GM19025 (cell line): Measurements from ENCODE around the gene ATXN1.

Source experiments
- ATAC-seq: cut with Tn5 transposase; IDR thresholded peaks from one replicate; pipeline ENCODE4 v1.9.1; 2021; ENCODE audit warnings: mild to moderate bottlenecking, low read depth, moderate library complexity; ENCODE audit not compliant: unreplicated experiment

Gene ATXN1

DNA sequence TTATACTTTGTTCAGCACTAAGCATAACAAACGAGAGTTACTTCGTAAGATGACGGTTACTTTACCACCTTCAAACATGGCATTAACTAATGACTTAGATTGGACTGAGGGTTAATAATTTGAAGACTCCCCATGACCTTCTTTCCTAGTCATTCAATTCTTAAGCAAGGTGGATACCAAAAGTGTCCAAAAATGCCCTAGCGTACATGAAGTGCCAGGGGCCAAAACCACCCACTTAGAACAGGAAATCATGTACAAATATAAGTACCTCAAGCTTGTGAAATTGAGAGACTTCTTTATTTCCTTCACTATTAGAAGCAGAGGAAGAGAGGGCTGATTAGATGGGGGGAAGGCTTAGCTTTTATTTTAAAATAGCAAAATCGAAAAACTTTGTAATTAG is 166.4 kb downstream of the ATXN1 start:
- no peak for ATAC-seq

DNA sequence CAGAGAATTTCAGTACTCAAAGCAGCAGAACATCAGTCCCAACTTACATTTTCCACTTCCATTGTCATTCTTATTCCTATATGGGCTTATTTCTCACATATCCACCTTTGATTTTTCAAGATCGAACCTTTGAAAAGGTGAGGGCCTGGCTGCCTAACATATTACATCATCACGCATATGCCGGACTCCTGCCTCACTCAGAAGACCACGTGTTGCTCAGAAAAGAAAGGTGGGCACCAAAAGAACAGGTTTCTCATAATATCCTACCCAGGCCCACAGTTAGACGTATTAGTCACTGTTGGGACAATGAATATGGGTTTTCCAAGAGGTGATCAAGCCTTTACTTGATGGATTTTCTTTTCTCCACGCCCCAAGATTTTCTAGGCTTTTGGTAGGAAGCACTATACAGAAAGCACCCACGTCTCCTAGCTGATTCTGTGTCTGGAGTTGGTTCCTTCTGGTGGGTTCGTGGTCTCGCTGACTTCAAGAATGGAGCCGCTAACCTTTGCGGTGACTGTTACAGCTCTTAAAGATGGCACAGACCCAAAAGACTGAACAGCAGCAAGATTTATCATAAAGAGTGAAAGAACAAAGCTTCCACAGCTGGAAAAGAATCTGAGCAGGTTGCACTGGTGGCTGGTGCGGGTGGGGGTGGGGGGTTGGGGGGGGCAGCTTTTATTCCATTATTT is 168.9 kb downstream of the ATXN1 start:
- ATAC-seq: peak; percentile 6

DNA sequence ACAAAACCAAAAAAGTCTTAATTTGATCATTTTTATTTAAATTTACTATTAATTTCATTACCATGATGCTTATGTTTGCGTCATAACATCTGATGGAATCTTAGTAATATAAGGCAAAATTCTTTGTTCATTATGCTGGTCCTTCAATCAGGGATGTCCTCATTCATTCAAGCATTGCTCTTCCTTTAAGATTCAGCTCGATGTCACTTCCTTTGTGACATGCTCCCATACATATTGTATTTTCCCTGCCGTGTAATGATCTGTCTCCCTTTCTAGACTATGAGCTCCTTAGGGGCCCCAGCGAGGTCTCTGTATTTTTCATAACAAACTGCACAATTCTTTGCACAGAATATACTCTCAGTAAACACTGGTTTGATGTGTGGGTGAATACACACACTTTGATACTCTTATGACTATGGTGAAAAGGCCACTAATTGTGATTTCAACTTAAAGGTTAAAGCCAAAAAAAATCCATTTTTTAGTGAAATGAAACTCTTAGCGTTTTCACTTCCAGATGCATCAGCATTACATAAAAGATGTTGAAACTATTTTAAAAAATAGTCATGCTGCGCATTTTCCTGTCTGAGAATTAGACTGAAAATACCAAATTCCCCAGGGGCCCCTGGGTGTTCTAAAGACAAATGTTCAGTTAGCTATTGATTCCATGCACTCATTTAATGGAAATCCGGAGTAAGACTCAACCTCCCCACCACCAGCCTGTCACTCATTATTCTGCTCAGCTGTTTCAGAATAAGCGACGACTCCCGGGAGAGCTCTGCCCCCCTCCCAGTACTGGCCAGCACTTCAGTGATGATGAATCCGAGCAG is 169.7 kb downstream of the ATXN1 start:
- peak; percentile 72 for ATAC-seq

DNA sequence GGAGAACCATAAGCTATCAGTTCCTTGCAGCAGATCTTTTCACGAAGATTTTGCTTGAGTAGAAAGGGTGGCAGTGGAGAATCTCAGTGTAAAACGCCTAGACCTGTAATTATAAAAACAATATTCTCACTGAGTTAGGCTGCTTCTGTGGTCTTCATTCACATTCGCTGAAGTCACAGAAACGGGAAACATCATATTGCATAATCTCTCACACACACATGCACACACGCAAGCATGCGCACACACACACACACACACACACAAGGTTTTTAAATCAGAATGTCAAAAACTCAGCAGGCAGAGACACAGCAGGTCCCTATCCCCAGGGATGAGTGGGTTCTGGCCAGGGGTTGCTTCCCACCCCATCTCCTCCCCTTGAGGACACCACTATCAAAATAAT is 175.5 kb downstream of the ATXN1 start:
- ATAC-seq: no peak

DNA sequence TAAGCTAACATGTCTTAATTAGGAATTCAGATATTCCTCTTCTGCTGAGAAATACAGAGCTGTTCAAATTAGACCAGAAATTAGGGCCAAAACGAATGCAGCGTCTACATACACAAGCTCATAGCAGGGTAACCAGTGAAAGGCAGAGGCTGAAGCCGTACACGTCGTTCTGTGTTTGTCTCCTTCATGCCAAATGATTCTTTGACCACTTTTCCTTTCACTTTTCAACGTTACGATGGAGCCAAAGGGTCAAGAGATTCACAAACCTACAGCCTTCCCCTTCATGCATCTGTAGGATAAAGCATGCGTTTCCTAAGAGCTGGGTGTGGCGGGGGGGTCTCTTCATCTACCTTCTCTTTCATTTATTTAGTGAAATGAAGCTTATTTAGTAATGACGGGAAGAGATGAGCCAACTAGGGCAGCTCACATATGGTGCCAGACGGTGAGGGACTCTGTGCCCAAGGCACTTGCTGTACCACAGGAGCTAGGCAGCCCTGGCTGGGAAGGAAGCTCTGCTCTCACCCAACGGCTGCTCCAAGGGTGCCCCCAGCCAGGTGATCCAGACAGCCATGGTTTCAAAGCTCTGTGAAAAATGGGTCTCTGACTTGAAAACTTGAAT is 178.0 kb downstream of the ATXN1 start:
- ATAC-seq: peak; percentile 47

DNA sequence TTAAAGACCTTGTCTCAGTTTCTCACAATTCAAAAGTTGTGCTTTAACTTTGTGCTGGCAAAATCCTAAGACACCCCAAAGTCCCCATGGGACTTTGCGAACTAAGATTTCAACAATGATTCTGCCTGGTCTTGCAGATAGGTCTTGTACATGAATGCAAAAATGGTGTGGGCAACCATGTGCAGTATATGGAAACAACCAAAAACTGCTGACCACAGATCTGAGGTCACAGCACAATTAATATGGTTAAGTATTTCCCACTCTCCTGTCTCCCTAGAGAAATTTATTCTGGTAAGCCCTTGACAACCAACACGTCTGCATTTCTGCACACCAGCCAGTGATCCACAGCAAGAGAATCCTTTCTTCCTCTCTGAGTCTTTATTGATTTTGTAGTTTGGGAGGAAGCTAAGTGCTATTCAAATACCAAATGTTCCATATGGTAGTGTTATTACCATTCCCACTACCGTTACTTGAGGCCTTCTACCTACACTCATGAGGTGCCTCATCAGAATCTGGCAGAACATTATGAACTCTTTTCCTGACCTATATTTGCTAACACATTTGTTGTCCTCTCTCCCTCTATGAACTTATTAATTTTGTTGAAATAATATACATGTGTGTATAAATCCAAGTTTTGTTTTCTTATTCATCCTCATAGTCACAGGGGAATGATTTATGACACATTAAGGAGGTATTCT is 178.7 kb downstream of the ATXN1 start:
- no peak for ATAC-seq

DNA sequence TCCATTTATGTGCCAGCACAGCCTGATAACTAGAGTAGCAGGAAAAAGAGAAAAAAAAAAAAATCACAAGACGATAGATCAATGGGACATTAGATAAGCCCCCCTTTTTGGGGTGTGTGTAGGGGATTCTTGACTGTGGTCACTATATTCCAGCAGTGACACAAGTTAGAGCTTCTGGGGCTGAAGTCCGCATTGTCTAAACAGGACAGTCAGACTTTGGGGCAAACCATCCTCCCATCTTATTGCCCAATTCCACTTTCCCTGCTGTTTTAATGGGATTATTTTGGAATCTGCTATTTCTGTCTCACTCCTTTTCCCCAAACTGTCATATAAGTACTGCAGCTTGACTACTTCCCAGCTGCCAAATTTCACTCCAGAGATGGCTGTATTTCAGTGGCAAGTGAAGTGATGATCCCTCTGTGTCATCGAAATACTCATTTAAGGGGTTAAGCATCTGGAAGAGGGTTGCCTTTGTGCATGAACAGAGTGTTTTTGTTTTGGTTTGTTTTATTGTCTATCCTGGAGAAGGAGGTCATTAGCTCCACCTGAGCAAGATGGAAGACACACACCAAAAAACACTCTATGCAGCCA is 182.5 kb downstream of the ATXN1 start:
- no peak for ATAC-seq

DNA sequence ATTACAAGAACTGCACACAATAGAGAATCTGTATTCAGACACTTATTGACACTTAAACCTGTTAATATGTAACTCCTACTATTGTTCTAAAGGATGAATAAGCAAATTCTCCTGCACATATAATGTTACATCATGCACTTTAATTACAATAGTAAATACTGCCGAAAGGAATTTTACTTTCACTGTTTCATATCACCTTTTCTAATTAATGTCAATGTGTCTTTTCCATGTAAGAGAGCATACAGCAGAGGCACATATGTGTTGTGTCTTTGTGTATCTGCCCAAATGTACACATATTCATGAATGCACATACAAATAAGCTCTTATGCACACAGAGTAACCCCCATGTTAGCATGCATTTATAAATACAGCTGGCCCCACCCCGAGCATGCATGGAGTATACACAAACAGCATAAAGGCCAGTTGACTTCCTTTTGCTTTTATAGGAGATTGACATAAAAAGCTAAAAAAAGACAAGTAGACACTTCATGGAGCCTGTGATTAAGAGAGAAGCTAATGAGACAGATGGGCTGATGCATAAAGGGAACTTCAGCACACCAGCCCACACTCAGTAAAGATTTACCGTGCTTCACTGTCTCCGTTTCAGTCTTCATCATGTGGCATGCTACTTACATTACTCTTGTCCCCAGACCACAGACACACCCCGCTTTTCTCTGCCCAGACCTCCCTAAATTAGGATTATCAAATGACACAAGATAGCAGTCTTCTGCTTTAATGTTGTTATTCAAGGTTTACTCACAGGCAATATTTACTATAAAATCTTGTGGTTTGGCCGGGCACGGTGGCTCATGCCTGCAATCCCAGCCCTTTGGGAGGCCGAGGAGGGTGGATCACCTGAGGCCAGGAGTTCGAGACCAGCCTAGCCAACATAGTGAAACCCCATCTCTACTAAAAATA is 184.6 kb downstream of the ATXN1 start:
- peak; percentile 91 for ATAC-seq

DNA sequence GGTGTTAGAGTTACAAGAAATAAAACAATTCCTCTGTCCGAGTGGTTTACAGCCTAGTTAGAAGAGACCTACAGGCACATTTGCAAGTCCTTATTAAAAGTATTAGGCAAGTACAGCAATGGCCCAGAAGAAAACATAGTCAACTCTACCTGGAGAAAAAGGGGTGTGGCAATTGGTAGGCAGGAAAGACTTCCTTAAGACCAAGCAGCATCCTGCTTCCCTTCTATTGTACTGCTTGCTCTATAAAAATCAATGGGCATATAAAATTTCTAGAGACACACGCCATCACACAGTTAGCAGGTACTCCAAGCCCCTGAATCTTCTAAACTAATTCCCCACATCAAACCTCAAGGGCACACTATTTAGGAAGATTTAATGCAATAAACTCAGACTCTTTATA is 185.6 kb downstream of the ATXN1 start:
- ATAC-seq: no peak

DNA sequence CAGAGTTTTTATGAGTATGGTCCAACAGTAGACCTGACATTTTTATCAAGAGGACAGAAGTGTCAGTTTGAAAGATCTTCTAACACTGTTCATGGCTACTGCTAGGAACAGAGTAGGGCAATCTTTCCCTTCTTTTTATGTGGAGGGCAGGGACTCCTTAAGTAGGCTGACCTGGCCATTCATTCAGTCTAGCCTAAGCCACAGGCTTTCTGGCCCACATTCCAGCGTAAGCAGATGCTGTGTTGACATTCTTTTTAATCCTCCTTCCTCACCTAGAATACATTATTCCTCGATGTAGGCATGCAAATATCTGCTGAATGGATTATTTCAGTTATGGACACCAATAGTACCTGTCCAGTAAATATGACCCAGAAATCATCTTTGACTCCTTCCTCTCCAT is 188.3 kb downstream of the ATXN1 start:
- ATAC-seq: no peak

DNA sequence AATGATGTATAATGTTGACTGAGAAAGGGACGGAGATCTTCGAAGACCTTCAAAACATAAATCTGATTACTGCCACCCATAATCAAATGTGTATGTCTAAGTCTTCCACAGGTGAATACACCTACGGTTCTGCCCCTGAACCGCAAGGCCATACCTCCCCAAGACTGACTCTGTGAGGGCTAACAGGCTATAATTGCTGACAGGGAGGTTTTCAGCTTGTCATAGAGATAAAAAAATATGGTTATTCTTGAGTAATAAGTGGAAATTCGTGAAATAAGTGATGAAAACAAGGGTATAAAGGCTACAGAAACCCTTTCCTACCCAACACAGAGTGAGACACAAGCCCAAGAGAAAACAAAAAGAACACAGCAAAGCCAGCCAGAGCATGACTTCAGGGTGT is 188.9 kb downstream of the ATXN1 start:
- ATAC-seq: no peak

DNA sequence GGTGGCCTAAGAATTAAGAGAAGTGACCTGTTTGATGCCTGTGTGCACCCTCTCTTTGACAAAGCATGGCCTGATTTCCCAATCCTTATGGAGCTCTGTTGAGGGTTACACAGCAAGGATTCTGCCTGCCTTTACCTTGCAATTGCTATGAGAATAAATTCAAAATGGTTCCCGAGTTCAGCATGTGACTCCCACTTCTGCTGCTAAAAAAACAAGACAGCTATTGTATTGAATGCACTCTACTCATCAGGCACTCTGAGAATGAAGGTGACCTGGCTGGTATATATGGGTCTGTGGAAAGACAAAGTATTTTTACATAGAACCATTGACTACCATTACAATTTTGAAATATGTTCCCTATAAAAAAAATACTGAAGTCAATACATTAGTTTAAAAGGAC is 190.3 kb downstream of the ATXN1 start:
- ATAC-seq: no peak

DNA sequence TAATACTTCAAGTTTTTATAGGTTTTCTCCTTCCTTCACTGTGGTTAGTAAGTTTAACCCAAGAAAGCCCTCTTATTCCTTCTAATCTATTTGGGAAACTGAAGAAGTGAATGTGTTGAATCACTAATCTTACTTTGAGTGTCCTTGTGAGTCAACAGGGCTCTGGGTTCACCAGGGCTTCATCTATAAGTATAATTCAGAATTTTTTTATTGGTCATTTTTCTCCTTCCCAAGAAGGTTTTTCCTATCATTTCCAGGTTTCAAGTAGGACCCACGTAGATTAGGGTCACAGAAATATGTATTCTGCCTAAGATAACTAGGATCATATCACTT is 191.1 kb downstream of the ATXN1 start:
- no peak for ATAC-seq

DNA sequence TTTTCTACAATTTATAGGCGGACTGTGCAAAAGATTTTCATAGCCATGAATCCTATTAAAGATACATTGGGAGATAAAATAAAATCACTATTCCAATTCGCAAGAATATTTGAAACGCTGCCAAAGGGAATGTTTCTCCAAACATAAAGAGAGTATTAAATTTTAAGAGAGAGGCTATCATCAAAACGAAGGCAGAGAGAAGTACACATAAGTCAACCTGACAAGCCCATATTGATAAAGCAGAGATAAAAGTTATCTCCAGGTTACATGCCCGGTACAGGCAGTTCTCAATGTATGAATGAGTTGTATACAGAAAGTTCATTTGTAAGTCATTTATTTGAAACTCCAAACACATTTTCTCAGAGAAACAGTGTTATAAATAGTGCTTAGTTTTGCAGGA is 193.1 kb downstream of the ATXN1 start:
- ATAC-seq: no peak

DNA sequence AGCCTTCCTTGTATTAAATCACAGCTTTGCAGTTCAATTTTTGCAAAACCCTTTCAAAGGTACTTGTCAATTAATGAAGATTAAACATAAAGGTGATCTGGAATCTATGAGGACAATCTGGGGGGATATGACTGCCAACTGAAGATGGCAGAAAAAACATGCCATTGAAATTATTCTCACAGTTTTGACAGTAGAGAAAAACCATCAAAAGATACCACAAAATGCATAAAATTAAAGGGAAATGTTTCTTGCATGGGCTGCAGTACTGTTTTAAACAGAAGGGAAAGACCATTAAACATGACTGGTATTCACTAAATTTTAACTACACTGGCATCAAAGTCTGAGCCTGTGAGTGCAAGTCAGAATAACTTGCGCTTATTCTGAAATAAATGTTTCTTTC is 194.2 kb downstream of the ATXN1 start:
- no peak for ATAC-seq

DNA sequence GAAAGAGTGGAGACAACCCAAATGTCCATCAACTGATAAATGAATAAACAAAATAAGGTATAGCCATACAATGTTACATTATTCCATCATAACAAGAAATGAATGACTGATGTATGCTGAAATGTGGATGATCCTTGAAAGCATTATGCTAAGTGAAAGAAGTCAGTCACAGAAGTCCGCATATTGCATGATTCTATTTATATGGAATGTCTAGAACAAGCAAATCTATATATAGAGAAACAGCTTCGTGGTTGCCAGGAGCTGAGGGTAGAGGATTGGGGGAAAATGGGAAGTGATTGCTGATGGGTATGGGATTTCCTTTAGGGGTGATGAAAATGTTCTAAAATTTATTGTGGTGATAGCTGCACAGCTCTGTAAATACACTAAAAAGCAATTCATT is 196.8 kb downstream of the ATXN1 start:
- ATAC-seq: no peak

DNA sequence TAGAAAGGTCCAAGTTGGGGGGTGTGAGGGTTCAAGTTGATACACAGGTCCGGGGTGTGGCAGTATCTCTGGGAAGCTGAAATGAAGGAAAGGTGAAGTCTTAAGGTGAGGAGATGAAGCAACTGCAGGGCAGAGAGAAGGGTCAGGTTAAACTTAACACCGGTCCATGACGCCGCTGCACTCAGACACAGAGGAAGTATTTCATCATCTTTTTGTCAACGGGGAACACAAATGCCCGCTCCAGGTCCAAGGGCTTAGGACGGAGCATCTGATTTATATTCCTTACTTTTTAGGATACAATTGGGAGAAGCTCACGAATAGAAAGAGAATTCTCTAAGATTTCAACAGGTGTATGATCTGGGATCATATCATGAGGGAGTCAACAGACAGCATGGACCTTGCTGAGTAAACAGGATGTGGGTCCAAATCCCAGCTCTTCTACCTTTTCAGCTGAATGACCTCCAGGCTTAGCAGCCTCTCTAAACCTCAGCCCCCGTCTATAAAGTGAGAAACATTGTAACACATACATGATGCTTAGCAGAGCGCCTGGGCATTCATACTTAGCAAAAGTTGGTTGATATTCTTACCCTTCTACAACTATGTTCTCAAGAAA is 197.5 kb downstream of the ATXN1 start:
- no peak for ATAC-seq

DNA sequence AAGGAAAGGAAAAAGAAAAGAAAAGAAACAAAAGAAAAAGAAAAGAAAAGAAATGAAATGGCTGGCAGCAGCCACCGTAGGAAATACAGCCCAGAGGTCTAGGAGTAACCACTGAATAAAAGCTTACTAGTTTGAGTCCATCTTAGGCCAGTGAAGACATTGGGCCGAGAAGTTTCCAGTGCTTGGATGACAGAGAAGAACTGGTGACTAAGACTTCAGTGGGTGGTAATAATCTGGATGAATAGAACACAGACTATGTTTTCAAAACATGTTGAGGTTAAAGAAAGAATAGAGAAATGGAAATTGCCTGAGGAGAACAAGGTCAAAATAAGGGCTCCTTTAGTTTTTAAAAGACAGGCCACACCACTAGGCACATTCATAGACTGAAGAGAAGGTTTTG is 198.8 kb downstream of the ATXN1 start:
- no peak for ATAC-seq

DNA sequence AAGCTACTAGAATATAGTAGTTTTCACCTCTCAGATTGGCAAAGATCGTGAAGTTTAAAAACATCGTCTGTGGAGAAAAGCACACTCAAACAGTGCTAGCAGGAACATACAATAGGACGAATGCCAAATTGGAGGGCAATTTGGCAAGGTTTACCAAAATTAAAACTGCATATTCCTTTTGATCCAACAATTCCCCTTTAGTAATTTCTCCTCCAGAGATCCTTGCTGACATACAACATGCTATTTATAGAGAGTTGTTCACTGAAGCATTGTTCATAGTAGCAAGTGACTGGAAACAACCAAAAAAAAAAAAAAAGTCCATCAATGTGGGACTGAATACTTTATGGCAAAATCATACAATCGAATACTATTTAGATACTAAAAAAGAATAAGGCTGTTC is 202.2 kb downstream of the ATXN1 start:
- no peak for ATAC-seq
